ENCODE measurements around the gene CYB561D1.

CYB561D1 gene

DNA sequence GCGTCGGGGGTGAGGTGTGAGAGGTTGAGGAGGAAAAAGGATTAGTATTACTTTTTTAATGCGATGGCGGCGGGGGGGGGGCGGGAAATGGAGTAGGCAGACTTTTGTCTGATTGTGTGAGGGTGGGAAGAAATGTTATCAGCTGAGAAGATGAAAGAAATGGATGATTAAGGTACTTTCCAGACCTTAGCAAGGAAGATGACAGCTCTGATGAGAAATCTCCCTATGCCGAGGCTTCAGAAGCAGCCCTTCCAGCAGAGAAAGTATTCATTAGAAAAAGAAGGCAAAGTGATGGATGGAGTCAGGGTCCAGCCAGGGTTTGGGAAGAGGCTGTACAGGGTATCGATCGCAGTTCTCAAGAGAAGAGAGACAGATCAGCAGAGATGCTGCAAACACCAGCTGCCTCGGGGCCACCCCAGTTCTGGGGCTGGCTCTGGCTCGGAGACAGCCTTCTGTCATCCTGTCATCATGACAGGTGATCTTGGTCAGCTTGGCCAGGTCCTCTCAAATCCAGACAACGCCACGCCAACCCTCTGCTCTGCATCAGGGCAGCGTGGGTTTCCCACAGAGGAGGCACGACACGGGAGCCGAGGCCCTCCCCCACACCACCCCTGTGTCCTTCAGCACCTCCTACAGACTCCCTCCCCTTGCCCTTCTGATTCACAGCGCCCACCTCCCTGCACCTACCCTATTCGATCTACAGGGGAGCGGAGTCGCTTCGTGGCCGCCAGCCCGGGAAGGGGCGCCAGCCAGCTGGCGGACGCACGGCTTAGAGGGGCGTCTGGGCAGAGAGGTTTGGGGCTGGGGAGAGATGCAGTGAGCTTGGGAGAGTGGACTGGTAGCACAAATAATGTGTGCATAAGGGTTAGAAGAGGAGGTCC lies 10.9 kb upstream of the CYB561D1 start:
- no peak for FAIRE-seq
- TF ChIP-seq TAF1 (IDR thresholded peaks at IDR 0.05; ENCODE audit: borderline replicate concordance, low read depth, low read length), result no peak
- DNase-seq (ENCODE audit: insufficient read length), result no peak

DNA sequence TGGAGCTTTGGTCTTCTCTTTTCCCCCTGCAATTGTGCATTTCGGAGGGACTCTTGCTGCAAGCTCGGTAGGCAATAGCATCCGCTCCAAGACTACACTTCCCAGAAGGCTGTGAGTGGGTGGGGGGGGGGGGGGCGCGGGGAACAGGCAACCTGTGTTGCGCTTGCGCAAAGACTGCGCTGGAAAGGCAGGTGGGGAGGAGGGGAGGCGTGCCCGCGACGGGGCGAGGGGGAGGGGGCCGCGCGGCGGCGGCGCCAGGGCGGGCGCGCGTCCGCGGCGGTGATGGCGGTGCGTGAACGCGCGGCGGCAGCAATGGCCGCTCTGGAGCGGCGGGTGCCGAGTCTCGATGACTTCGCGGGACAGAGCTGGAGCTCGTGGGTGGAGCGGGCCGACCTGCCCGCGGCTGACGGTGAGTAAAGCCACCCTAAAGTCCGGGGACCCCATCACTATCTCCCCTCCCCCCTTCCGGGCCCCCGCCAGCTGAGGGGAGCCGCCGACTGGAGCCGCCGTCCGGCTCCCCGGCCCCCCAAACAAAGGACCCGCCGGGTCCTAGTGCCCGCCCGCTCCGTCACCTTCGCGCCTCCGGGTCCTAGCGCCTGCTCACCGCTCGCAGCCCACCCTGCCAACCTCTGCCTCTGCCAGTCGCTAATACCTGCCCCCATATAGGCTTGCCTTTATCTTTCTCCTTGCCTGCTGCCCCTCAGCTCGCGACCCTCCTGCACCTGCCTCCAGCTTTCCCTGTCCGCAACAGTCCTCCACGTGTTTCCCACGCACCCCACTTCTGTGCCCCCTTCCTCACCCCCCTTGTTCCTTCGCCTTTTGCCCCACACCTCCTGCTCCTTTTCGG lies 10.0 kb upstream of the CYB561D1 start, which contains the start of gene ATXN7L2:
Gene ATXN7L2, plus strand, starts transcription at position 234 of the 847 bp plus-strand sequence. Its CDS starts 49 bp downstream, at position 283.
- FAIRE-seq (peak; percentile 97), DNase-seq (ENCODE audit: insufficient read length) (peak; percentile 97)
- TF ChIP-seq TAF1 (IDR thresholded peaks at IDR 0.05; ENCODE audit: borderline replicate concordance, low read depth, low read length) (peak; percentile 96), POLR2AphosphoS5 (IDR thresholded peaks at IDR 0.05; ENCODE audit: low read depth, low read length) (peak; percentile 72; the same call in 1 of the 2 replicates), POLR2A (IDR thresholded peaks at IDR 0.05; ENCODE audit: low read depth, low read length) (peak; percentile 94)

DNA sequence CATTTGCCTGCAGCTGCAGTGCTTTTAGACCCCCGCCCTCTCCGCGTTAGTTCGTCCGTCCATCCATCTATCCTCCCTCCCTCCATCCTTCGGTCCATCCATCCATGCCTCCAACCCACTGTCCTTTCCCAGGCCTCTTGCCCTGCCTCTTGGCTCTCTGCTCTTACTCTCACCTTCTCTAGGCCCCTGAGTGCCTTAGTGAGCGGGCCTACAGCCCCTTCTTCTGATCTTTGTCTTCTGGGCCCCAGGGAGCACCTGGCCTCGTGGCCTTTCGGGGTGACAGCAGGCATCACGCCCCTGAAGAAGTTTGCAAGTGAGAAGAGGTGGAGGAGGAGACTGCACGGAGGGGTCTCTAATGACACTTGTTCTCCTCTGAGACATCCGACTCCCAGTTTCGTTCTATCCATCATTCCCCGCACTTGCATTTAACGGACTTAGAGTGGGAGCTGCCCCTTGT lies 9.3 kb upstream of the CYB561D1 start:
- FAIRE-seq (no peak), DNase-seq (ENCODE audit: insufficient read length) (no peak)
- TF ChIP-seq POLR2A (IDR thresholded peaks at IDR 0.05; ENCODE audit: low read depth, low read length) (no peak), POLR2AphosphoS5 (IDR thresholded peaks at IDR 0.05; ENCODE audit: low read depth, low read length) (no peak), TAF1 (IDR thresholded peaks at IDR 0.05; ENCODE audit: borderline replicate concordance, low read depth, low read length) (no peak)

DNA sequence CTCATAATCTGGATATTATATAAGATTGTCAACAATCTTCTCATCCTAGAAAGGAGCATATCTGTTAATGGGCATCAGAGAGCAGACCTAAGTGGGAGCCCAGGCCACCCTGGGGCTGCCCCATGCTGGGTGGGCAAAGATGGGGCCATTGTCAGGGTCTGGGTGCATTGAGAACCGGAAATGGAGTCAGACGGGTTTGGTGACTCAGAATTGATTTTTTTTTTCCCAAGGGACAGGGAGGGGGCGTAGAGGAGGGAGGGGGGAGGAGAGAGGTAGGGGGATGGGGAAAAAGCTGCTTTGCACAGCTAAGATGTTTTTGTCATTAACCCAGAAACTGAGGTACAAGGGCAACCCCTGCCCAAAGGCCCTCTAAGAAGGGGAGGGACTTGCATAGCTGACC lies 8.9 kb upstream of the CYB561D1 start:
- FAIRE-seq (no peak), DNase-seq (ENCODE audit: insufficient read length) (no peak)
- TF ChIP-seq POLR2AphosphoS5 (IDR thresholded peaks at IDR 0.05; ENCODE audit: low read depth, low read length), result no peak
- no peak for TF ChIP-seq POLR2A (IDR thresholded peaks at IDR 0.05; ENCODE audit: low read depth, low read length)

DNA sequence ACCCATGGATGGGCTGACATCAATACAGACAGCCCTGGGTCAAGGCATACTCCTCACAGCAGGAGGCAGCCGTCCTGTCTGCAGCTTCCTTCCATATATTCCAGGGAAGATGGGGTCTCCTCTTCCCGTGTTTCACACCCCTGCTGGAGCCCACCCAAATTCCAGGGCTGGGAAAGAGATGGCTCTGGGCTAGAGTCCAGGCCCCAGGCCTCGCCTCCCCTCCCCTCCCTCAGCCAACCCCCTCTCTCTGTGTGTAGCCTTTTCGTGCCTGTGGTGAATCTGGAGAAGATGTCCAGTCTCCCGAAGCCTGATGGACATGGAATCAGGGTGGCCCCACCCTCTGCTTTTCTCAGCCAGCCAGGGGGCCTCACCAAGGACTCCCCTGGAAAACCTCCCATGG lies 6.6 kb upstream of the CYB561D1 start:
- DNase-seq (ENCODE audit: insufficient read length), result no peak
- TF ChIP-seq POLR2A (IDR thresholded peaks at IDR 0.05; ENCODE audit: low read depth, low read length) (no peak), TAF1 (IDR thresholded peaks at IDR 0.05; ENCODE audit: borderline replicate concordance, low read depth, low read length) (no peak), POLR2AphosphoS5 (IDR thresholded peaks at IDR 0.05; ENCODE audit: low read depth, low read length) (no peak)
- no peak for FAIRE-seq

DNA sequence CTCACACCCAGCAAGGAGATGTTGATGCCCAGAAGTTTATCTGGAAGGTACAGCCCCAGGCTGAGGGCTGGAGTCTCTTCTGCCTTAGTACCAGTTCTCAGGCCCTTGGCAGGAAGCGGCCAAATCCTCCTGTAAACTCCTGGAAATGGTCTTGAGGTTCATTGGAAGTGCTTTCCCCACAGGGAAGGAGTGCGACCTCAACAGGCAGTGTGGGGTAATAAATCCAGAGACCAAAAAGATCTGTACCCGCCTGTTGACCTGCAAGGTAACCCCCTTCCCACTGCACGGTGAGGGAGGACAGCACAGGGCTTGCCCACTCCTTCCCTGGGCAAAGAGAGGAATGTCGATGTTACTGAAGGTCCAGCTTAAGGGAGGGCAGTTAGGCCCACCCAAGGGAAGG lies 5.7 kb upstream of the CYB561D1 start:
- TF ChIP-seq POLR2A (IDR thresholded peaks at IDR 0.05; ENCODE audit: low read depth, low read length), result no peak
- TF ChIP-seq TAF1 (IDR thresholded peaks at IDR 0.05; ENCODE audit: borderline replicate concordance, low read depth, low read length), result no peak
- no peak for TF ChIP-seq POLR2AphosphoS5 (IDR thresholded peaks at IDR 0.05; ENCODE audit: low read depth, low read length)
- no peak for DNase-seq (ENCODE audit: insufficient read length)
- FAIRE-seq, result no peak

DNA sequence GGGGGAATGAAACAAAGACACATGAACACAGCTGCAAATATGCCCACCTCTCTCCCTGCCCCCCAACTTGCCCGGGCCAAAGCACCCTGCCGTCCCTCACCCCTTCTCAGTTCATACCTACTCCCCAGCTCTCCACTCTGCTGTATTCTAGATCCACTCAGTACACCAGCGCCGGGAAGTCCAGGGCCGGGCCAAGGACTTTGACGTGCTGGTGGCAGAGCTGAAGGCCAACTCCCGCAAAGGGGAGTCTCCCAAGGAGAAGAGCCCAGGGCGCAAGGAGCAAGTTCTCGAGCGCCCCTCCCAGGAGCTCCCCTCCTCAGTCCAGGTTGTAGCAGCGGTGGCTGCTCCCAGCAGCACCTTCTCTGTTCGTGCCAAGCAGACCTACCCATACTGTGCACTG lies 5.2 kb upstream of the CYB561D1 start:
- no peak for TF ChIP-seq POLR2AphosphoS5 (IDR thresholded peaks at IDR 0.05; ENCODE audit: low read depth, low read length)
- no peak for TF ChIP-seq POLR2A (IDR thresholded peaks at IDR 0.05; ENCODE audit: low read depth, low read length)
- TF ChIP-seq TAF1 (IDR thresholded peaks at IDR 0.05; ENCODE audit: borderline replicate concordance, low read depth, low read length), result no peak
- FAIRE-seq (no peak), DNase-seq (ENCODE audit: insufficient read length) (no peak)

DNA sequence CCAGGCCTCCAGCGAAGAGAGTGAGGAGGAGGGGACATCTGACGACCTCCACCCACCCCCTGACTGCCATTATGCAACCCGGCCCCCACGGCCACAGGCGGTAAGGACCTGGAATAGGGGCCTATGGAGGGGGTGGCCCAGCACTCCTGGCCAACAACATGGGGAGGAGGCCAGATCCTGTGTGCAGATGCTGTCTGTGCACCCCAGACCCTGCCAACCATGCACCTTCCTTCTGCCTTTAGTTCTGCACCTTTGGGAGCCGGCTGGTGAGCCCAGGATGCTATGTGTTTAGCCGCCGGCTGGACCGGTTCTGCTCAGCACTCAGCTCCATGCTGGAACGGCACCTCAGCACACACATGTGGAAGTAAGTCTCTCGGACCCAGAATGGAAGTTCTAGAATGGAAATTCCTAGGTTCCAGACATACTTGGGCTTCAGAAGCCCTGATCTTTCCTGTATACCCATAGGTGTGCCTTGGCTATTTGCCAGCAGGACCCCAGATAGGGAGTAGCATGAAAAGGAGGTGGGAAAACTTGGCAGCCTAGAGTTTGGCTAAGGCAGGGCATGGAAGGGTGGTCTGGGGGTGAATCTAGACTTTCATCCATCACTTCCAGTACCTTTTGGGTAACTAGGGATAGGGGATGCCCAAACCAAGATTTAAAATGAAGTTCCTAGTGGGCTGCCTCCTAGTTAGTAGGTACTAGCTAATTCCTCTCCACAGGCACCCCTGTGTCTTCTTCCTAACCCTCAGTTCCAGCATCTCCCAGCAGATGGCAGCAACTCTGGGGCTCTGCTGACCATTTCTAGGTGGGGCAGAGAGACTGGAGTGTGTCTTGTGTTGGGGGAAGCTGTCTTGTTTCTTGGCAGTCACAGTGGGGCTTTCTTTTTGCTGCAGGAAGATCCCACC lies 3.6 kb upstream of the CYB561D1 start:
- TF ChIP-seq TAF1 (IDR thresholded peaks at IDR 0.05; ENCODE audit: borderline replicate concordance, low read depth, low read length), result no peak
- no peak for TF ChIP-seq POLR2A (IDR thresholded peaks at IDR 0.05; ENCODE audit: low read depth, low read length)
- TF ChIP-seq POLR2AphosphoS5 (IDR thresholded peaks at IDR 0.05; ENCODE audit: low read depth, low read length), result no peak
- FAIRE-seq (peak; percentile 89), DNase-seq (ENCODE audit: insufficient read length) (no peak)

DNA sequence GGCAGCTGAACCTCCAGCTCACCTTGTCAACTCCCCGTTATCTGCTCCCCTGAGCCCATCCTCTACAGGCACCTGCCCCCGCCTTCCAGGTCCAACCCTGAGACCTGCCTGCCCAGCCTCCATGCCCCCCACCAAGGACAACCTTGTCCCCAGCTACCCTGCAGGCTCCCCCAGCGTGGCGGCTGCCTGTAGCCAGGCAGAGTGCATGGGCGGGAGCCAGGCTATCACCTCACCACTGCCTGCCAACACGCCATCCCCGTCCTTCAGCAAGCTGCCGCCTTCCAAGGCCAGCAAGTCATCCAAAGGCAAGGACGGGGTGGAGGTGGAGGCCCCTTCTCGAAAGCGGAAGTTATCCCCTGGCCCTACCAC lies 3.0 kb upstream of the CYB561D1 start:
- FAIRE-seq (no peak), DNase-seq (ENCODE audit: insufficient read length) (no peak)
- TF ChIP-seq POLR2AphosphoS5 (IDR thresholded peaks at IDR 0.05; ENCODE audit: low read depth, low read length) (no peak), POLR2A (IDR thresholded peaks at IDR 0.05; ENCODE audit: low read depth, low read length) (no peak), TAF1 (IDR thresholded peaks at IDR 0.05; ENCODE audit: borderline replicate concordance, low read depth, low read length) (no peak)

DNA sequence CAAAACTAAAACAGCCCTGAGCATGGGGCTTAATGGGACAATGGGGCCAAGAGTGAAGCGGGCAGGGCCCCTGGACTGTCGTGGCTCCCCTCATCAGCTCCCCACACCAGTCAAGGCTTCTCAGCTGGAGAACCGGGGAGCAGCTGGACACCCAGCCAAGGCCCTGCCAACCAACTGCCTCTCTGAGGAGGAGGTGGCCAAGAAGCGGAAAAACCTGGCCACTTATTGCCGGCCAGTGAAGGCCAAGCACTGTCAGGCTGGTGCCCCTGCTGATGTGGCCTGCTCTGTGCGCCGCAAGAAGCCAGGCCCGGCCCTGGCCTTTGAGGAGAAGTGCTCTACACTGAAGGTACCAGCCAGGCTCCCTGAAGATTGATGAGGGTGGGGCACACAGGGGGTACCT lies 2.5 kb upstream of the CYB561D1 start:
- DNase-seq (ENCODE audit: insufficient read length) (no peak), FAIRE-seq (no peak)
- TF ChIP-seq POLR2AphosphoS5 (IDR thresholded peaks at IDR 0.05; ENCODE audit: low read depth, low read length) (no peak), TAF1 (IDR thresholded peaks at IDR 0.05; ENCODE audit: borderline replicate concordance, low read depth, low read length) (no peak), POLR2A (IDR thresholded peaks at IDR 0.05; ENCODE audit: low read depth, low read length) (no peak)

DNA sequence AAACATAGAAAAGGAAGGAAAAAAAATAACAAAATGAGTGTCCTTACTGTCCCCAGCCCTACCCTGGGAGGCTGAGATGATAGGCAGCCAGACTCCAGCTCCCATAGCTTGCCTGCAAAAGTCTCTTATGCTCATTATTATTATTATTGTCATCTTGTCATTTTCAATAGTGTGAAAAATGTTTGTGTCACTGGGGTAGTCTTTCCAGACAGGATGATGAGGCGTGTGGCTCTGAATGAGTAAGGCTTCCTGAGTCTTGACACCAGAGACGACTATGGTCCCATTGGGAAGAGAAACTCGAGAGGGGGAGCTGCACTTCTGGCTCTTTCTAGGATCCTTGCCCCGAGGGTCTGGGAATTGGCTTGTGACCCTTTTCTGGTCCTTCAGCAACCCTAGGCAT lies 1.1 kb upstream of the CYB561D1 start:
- TF ChIP-seq POLR2A (IDR thresholded peaks at IDR 0.05; ENCODE audit: low read depth, low read length), result no peak
- no peak for TF ChIP-seq POLR2AphosphoS5 (IDR thresholded peaks at IDR 0.05; ENCODE audit: low read depth, low read length)
- TF ChIP-seq TAF1 (IDR thresholded peaks at IDR 0.05; ENCODE audit: borderline replicate concordance, low read depth, low read length), result no peak
- DNase-seq (ENCODE audit: insufficient read length) (no peak), FAIRE-seq (no peak)

All from GM12892 (cell line).